Ureter (tissue), 1 donor: ENCODE measurements around the gene LRRFIP1. TPM values are rescaled to one million over a fixed set of nuclear protein-coding genes. Genes with fewer than 3 reads are reported as not detected.
"Not testable (repeated sequence)": the region's sequence is repeated elsewhere in the genome, so short reads cannot be mapped to it uniquely, and the experiment has no call there.

ENCODE experiments used
- DNase-seq: peaks from one replicate; pipeline ENCODE4 v3.0.0-alpha.2; 2020; ENCODE audit warnings: low spot score
- total RNA-seq: library from RNA; stranded (reverse); gene quantifications from one replicate; pipeline ENCODE4 v1.2.4, GENCODE V29; 2023
- donor health status: DM: yes; HTN: yes; CAD: no.

LRRFIP1 gene
- total RNA-seq, 1 donor from 2014 or later, result 207 TPM

DNA sequence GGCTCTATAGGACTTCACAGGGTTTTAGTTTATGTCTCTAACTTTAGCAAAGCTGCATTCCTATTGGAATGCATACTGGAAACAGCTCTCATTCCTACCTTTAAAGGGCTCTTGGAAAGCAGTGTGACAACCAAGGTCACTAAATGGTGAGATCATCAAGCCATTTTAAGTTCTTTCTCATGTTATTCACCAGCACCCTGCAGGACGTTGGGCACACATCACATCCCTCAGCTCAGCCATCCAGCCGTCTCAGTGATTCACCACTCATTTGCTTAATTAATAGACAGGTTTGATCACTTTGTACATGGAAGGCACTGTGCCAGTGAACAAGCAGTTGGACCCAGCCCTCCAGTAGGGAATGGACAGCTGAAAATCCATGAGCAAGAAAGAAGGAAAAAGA is 139.0 kb downstream of the LRRFIP1 start:
- no peak for DNase-seq

DNA sequence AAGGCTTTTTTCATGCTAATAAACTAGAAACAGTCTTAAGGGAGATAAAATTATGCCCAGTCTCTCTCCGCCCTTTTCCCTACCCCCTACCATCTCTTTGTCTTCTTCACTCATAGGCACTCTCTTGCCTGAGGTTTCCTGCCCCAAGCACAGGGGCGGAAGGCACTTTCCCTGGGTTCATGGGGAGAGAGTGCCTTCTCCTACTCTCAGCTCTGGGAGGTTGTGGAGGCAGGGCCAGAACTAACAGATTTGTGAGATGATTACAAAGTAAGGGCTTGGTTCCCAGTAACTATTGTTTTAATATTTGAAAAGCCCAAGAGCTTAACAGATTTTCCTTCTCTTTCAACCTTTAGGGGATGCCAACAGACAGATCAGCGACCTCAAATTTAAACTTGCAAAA is 145.1 kb downstream of the LRRFIP1 start:
- no peak for DNase-seq

DNA sequence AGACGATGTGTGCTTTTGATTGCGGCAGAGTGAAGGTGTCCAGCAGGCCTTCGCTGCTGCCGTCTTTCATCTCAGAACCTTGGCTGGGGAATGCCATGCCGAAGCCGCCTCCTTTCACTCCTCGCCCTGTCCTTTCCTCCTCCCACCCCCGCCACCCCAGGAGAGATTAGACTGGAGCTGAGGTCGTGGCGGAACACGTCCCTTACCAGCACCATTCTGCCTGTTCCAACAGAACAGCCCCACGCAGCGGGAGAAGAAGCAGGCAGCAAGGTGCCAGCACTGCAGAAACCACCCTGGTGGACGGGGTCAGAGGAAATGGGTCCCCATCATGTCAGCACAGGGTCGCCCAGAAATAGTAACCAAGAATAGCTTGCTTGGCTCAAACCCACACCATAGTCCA is 146.4 kb downstream of the LRRFIP1 start:
- no peak for DNase-seq

DNA sequence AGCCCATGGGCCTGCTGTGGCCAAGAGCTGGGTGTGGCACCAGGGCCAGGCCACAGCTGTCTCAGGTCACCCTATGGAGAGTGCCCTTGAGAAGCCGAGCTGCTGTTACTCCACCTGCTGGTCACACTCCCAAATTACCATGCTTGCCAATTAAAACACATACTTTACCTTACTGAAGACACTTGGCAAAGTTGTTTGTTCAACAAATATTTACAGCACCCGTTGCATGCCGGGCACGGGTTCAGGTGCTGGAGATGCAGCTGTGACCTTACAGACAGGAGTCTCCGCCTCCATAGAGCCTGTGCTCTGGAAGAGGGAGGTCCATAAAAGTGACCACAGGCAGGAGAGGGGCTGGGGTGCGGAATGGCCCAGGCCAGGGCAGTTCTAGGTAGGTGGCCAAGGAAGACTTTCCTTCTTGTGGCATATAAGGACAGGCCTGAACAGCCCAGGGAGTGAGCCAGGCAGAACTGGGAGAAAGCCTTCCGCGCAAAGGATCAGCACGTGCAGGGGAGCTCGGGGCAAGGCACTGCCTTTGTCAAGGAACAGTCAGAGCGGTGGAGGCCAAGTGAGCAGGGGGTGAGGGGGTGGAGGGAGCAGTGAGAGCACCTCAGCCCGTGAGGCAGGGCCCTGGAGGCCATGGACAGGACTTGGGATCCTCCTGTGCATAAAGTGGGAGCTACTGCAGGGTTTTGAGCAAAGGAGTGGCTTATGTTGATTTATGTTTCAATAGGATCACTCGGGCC is 147.6 kb downstream of the LRRFIP1 start:
- DNase-seq, result peak; percentile 58

DNA sequence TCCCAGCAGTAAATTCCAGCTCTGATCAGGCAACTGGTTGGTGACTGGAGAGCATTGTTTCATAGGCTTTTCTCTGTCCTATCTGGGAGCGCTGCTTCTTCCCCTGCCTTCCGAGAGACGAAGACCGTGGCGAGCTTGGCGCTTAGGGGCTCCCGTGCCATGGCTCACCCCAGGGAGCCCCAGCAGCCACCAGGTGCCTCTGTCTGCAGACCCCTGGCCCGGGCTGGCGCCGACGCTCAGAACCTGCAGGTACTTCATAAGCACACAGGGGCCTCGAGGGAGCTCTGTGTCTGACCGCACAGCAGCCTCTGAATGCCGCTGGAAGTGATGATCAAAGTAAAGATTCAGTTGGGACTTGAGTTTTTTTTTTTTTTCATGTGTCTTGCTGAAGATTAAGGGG is 152.1 kb downstream of the LRRFIP1 start:
- no peak for DNase-seq

DNA sequence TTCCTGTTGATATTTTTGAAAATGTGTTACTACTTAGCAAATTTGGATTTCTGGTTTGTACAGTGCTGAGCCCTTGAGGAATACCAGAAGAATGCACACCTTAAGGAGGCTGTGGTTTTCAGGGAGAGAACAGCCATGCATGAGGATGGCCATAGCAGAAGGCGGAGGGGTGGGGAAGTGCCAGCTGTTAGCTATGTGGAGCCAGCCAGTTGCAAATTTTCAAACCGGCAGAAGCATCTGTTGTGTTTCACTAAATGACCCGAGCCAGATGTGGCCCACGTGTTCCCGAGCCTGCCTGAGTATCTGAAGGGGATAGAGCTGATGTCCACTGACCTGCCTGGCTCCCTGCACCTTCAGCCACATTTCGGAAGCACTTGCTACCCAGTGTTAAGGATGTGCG is 154.8 kb downstream of the LRRFIP1 start:
- no peak for DNase-seq

DNA sequence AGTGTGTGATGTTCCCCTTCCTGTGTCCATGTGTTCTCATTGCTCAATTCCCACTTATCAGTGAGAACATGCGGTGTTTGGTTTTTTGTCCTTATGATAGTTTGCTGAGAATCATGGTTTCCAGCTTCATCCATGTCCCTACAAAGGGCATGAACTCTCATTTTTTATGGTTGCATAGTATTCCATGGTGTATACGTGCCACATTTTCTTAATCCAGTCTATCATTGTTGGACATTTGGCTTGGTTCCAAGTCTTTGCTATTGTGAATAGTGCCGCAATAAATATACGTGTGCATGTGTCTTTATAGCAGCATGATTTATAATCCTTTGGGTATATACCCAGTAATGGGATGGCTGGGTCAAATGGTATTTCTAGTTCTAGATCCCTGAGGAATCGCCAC is 156.3 kb downstream of the LRRFIP1 start:
- not testable (repeated sequence) for DNase-seq

DNA sequence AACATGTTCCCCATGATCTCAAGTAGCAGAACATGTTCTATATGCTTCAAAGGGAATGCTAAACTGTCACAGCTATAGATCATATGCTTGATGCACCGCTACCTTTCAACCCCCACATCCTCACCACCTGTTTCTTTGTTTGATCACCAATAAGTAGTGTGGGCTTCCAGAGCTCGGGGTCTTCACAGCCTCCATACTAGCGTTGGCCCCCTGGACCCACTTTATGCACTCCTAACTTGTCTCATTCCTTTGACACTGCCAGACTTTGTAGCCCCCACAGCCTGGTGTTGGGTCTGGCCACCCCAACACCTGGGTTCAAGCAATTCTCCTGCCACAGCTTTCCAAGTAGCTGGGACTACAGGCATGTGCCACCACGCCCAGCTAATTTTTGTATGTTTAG is 159.5 kb downstream of the LRRFIP1 start:
- DNase-seq, result no peak

DNA sequence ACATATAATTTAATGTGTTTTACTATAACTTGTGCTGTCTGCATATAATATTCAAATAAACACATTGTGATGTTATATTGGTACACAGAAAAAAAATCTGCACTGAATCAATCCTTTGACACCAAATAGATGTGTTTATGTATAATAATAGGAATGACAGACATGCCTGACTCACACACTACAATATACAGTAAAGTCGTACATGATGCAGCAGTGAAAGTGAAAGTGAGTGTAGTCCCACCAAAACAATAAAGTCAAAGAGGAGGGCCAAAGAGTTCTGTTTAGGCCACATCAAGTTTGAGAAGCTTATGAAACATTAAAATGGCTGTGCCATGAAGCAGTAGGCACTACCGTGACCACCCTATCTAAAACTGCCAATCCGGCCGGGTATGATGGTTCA is 163.0 kb downstream of the LRRFIP1 start:
- DNase-seq, result no peak

DNA sequence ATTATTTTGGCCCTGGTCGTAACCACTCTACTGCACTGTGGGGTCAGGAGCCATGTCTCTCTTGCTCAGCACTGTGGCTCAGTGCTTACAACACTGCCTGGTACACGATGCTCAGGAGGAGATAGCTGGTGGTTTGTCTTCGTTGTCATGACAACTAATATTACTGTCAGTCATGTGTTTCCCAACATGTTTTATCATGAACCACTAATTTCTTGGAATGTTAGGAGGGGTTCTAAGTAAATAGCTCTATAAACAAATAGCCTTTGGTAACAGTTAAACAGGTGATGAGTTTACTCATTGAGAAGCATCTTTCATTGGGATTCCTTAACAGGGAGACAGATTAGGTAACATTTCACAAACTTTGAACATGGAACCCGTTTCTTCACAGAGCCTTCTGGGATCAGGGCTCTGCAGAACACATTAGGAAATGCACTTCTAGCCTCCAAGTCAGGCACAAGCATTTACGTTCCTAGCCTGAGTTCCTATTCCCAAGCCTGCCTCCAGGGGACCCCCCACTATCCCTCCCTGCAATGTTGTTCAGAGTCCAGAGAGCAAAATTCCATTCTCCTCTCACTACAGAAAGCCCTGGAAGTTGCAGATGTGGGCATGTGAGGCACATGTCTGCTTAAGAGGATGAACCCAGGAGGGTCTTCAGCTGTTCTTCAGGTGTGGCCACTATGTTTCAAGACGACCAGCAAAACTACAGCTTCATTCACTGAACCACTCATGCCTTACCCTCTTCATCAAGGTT is 164.8 kb downstream of the LRRFIP1 start:
- DNase-seq, result no peak

DNA sequence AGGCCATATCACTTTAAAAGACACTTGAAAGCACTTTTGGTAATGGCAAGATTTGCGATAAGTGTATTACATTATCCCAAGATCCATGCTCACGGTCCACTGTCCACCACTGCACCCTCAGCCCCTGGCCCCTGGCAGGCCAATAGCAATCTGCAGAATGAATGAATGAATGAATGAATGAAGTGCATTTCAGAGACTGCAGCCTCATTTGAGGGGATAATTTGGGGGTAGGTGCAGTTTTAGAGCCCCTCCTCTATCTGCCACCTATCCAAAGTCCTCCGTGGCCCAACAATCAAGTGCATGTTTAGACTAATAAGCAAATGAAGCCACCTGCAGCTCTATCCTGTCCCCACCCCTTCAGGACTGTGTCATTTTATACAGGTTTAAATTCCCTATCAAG is 169.9 kb downstream of the LRRFIP1 start:
- DNase-seq, result no peak

DNA sequence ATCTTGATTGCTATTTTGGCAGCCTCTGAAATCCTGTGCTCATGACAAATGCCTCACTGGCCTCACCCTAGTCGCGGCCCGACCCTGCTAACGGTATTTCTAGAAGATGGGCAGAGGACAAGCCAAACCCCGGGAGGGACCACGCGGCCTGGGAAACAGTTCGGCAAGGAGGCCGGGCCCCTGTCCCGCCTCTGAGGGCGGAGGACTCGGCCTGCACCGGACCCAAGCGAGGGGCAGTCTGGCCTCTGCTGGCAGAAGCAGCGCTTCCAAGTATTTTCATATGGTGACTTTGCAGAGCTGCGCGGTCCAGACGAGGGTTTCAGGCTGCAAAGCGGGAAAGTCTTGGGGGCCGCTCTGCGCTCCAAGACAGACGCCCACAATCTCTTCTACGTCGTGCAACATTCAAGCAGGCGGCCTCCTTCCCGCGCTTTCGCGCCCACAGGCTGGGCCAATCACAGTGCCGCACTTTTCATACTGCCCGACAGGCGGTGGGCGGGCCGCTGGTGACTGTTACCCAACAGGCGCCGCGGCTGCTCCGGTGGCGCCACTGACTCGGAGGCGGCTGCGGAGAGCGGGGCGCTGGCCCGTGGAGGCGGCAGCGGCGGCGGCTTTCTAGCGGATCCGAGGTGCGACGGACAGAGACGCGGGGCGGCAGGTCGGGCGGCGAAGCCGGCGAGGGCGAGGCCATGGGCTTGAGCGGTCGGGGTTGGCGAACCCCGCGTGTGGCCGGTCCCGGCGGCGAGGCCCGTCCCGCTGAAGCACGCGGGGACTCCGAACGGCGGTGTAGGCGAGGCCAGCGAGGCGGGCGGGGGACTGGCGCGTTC is 171.1 kb downstream of the LRRFIP1 start, which contains the start of gene RBM44:
Gene RBM44, plus strand, starts transcription at position 544 of the 824 bp plus-strand sequence. CDS start 14,831 bp downstream, outside the sequence.
- DNase-seq, result no peak

DNA sequence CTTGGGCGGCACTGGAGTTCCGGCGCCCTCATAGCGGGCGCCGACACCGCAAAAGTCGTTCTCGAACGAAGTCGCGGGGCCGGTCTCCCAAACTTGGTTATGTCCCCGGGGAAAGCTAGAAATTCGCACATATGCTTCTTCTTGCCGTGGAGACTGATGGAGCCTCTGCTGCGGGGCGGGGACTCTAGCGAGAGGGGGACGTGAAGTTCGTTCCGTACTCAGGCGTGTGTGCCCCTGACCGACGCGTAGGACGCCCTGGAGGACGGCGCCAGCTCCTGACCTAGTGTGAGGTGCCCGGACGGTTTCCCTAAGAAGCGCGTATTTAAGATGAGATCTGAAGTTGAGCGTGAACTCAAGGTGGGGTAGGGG is 171.7 kb downstream of the LRRFIP1 start:
- DNase-seq, result no peak

DNA sequence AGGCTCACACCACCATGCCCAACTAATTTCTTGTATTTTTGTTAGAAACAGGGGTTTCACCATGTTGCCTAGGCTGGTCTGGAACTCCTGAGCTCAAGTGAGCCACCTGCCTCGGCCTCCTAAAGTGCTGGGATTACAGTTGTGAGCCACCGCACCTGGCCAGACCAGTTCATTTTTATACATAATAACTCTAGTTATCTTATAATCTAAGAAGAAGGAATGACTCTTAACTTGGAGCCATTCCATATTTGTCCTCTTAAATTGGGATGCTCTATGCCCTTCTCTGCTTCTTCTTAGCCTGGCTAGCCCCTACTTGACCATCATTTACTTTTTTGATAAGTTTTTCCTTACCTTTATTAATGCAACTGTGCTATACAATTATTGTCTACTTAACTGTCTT is 174.1 kb downstream of the LRRFIP1 start:
- DNase-seq, result no peak

DNA sequence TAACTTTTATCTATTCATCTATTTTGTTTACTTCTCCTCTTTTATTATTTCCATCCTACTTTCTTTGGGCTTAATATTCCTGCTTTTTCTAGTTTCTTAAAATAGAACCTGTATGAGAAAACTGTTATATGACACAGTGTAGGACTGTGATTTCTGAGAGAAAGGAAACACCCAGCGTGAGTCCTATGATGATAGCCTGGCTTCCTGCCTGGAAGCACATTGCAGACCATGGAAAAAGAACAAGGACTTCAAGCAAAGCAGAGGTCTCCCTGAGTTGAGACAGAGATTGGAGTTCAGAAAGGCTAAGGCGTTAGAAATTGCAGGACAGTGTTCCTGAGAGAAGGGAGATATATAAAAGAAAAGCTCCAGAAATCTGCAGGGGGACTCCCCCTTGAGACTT is 178.9 kb downstream of the LRRFIP1 start:
- no peak for DNase-seq

DNA sequence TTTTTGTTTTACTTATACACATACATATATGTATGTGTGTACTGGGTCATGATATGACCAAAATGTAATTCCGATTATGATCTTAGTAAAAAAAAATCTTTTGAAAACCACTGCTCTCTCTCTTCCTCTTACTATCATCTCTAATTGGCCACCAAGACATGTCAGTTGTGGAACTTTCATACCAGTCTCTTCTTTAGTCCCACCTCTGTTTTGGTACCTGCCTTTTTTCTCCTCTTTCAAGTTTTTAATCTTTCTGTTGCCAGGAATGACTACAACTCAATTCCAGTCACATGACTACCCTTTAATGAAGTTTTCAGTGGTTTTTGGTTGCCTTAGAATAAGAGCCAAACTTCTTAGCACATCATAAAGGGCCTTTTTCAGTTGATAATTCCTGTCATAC is 188.2 kb downstream of the LRRFIP1 start:
- DNase-seq, result no peak

DNA sequence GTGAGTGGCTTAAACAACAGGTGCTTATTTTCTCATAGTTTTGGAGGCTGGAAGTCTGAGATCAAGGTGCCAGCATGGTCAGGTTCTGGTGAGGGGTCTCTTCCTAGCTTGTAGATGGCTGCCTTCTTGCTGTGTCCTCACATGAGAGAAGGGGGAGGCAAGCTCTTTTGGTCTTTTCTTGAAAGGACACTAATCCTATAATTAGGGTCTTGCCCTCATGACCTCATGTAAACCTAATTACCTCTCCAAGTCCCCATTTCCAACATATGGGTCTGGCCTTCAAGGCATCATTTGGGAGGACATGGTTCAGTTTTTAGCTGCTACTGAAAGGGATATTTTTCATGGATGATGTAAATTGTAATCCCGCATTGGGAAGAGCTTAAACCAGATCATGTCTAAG is 189.1 kb downstream of the LRRFIP1 start:
- no peak for DNase-seq

DNA sequence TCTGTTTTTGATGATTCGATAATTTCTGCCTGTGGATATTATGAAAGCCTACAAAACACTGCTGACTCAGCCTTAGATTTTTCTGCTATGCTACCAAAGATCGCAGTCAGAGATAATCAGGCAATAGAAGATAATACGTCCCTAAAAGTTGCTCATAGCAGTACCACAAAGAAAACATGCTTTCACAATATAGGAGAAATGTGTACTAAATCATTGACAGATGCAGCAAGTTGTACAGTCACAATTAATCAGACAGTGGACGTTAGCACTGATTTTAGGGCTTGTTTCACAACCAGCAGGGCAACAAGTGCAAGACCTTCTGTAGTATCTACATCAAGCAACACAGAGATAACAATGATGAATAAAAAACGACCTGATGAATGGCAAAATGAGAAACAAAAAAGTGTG is 190.7 kb downstream of the LRRFIP1 start:
- DNase-seq, result no peak

DNA sequence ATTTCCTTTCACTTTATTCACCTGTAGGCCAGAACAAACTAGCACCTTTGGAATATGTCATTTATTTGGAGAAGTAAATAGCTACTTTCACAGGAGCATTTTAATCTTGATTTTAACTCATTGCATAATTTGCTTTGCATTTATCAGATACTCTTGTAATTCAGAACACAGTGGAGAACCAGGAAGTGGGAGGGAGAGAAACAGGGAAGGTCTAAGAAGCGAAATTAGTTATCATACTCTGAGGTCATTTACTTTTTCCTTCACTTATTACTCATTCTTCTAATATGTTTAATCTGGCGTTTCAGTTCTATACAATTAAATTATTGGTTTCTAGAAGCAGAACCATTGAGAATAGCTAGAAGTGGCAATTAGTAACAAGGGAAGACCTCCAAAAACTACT is 191.8 kb downstream of the LRRFIP1 start:
- no peak for DNase-seq

DNA sequence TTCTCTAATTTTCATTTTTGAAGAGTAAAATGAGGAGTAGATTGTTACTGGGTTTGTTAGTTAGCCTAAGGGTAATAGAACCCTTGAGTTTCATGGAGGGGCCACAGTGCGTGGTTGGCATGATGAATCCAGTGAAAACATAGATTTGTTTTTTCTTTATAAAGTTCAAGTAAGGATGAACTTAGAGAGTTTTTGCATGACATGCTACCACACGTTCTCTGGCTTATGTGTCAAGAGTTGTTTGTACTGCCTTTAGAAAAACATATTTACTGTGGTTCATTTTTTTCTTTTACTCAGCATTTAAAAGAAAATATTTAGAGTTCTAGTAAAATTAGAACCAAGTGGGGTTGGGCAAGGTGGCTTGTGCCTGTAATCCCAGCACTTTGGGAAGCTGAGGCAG is 193.0 kb downstream of the LRRFIP1 start:
- no peak for DNase-seq

DNA sequence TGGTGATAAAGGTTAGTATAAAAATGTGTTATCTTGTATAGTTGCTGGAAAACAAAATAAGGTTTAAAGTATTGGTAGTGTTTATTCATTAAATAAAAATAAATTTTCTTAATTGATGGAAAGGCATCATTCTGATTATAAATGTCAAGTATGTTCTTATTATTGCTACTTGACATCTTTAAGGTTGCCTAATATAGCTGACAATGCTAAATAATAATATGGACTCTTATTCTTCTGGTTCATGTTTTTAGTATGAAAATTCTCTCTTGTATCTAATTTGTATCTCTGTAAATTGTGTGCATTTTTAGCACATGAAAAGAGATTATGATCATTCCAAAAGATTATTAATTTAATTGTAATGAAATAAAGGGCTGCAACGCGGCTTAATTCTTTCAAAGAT is 196.2 kb downstream of the LRRFIP1 start:
- DNase-seq, result no peak

DNA sequence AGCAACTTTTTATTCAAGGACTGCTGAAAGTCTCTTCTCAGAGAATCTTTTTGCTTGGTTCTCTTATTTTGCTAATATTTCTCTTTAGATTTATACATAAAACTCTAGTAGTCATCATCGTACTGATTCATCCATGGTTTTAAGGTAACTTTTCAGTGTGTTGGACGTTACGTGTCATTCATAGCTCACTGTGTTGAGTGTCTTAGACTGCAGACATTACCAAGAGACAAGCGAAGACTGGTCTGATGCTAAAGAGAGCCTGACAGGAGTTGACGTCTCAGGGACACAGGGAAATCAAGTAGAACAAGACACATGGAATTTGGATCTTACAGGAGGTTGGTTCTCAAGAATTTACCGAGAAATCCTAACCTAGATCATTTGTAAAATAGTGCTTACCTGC is 196.7 kb downstream of the LRRFIP1 start:
- no peak for DNase-seq
